Liver (tissue), 9 donors: ENCODE results near the gene NFIA. TPM values are rescaled to one million over a fixed set of nuclear protein-coding genes. Genes with fewer than 3 reads are reported as not detected.

Source experiments
- DNase-seq: peaks from one replicate; pipeline ENCODE4 v3.0.0-alpha.2; 2017; ENCODE audit warnings: low spot score
- H3K27ac ChIP-seq, 2 donors: one replicate each; pipeline ENCODE4 v1.7.0; 2013; ENCODE audit warnings: inconsistent platforms in 2 of 2, low read length in 2 of 2, control low read depth in 1 of 2, low read depth in 1 of 2, mild to moderate bottlenecking in 1 of 2
- H3K27me3 ChIP-seq, 4 donors: one replicate each; pipeline versions ENCODE4 v1.6.1 to v1.7.0; 2013; ENCODE audit warnings: low read length in 3 of 4, inconsistent platforms in 1 of 4, mild to moderate bottlenecking in 1 of 4, moderate library complexity in 1 of 4; ENCODE audit not compliant: control insufficient read depth in 4 of 4, insufficient read depth in 4 of 4
- H3K36me3 ChIP-seq, 4 donors: one replicate each; pipeline versions ENCODE4 v1.6.1 to v1.7.0; 2013; ENCODE audit warnings: low read length in 3 of 4, mild to moderate bottlenecking in 3 of 4, low read depth in 1 of 4, moderate library complexity in 1 of 4; ENCODE audit not compliant: control insufficient read depth in 4 of 4, insufficient read depth in 3 of 4
- H3K4me1 ChIP-seq, 4 donors: one replicate each; pipeline versions ENCODE4 v1.6.1 to v1.7.0; 2013; ENCODE audit warnings: low read length in 3 of 4, mild to moderate bottlenecking in 3 of 4, moderate library complexity in 1 of 4; ENCODE audit not compliant: control insufficient read depth in 4 of 4, insufficient read depth in 4 of 4
- H3K4me3 ChIP-seq, 3 donors: one replicate each; pipeline versions ENCODE4 v1.6.1 to v1.7.0; 2013; ENCODE audit warnings: low read length in 3 of 3, control low read depth in 1 of 3, low read depth in 1 of 3, mild to moderate bottlenecking in 1 of 3
- H3K9ac ChIP-seq, 2 donors: one replicate each; pipeline ENCODE4 v1.7.0; 2013; ENCODE audit warnings: low read length in 2 of 2, mild to moderate bottlenecking in 2 of 2, moderate library complexity in 2 of 2, control low read depth in 1 of 2, low read depth in 1 of 2
- H3K9me3 ChIP-seq, 4 donors: one replicate each; pipeline versions ENCODE4 v1.6.1 to v1.7.0; 2013; ENCODE audit warnings: low read length in 3 of 4; ENCODE audit not compliant: control insufficient read depth in 4 of 4
- EGR1 ChIP-seq, 2 donors: IDR thresholded peaks; 2 replicates each; pipeline ENCODE4 v1.6.1; 2016 to 2018; ENCODE audit warnings: antibody characterized with exemption in 2 of 2, low read depth in 2 of 2
- FOXA1 ChIP-seq: IDR thresholded peaks from 2 replicates; pipeline ENCODE4 v1.6.1; 2016; ENCODE audit warnings: antibody characterized with exemption
- FOXA2 ChIP-seq: IDR thresholded peaks from 2 replicates; pipeline ENCODE4 v1.6.1; 2016; ENCODE audit warnings: antibody characterized with exemption
- GABPA ChIP-seq, 2 donors: IDR thresholded peaks in 1 of 2; conservative IDR thresholded peaks in 1 of 2; 2 replicates each; pipeline ENCODE4 v1.6.1; 2016; ENCODE audit warnings: antibody characterized with exemption in 2 of 2, mild to moderate bottlenecking in 1 of 2, moderate library complexity in 1 of 2
- HNF4A ChIP-seq, 2 donors: conservative IDR thresholded peaks; 2 replicates each; pipeline ENCODE4 v1.6.1; 2016; ENCODE audit warnings: antibody characterized with exemption in 2 of 2, mild to moderate bottlenecking in 2 of 2
- HNF4G ChIP-seq: IDR thresholded peaks from 2 replicates; pipeline ENCODE4 v1.6.1; 2016; ENCODE audit warnings: antibody characterized with exemption
- JUND ChIP-seq, 2 donors: IDR thresholded peaks; 2 replicates each; pipeline ENCODE4 v1.6.1; 2016; ENCODE audit warnings: antibody characterized with exemption in 2 of 2
- MAX ChIP-seq: IDR thresholded peaks from 2 replicates; pipeline ENCODE4 v1.6.1; 2016; ENCODE audit warnings: antibody characterized with exemption
- NR2F2 ChIP-seq: IDR thresholded peaks from 2 replicates; pipeline ENCODE4 v1.6.1; 2016; ENCODE audit warnings: antibody characterized with exemption
- RAD21 ChIP-seq, 2 donors: IDR thresholded peaks; 2 replicates each; pipeline ENCODE4 v1.6.1; 2016; ENCODE audit warnings: antibody characterized with exemption in 2 of 2, mild to moderate bottlenecking in 2 of 2
- RXRA ChIP-seq, 2 donors: IDR thresholded peaks; 2 replicates each; pipeline ENCODE4 v1.6.1; 2017 to 2018; ENCODE audit warnings: antibody characterized with exemption in 2 of 2, mild to moderate bottlenecking in 1 of 2
- SP1 ChIP-seq: IDR thresholded peaks from 2 replicates; pipeline ENCODE4 v1.6.1; 2018; ENCODE audit warnings: antibody characterized with exemption, mild to moderate bottlenecking
- TAF1 ChIP-seq: conservative IDR thresholded peaks from 2 replicates; pipeline ENCODE4 v1.6.1; 2016; ENCODE audit warnings: antibody characterized with exemption, mild to moderate bottlenecking
- YY1 ChIP-seq: IDR thresholded peaks from 2 replicates; pipeline ENCODE4 v1.6.1; 2016; ENCODE audit warnings: antibody characterized with exemption, mild to moderate bottlenecking
- ZBTB33 ChIP-seq: IDR thresholded peaks from 2 replicates; pipeline ENCODE4 v1.6.1; 2016; ENCODE audit warnings: antibody characterized with exemption
- WGBS: extraction: QIAGEN DNeasy Blood & Tissue Kit; methylation state at CpG from one replicate; pipeline ENCODE4 v1.1.7; 2013; 5-methylcytosine and 5-hydroxymethylcytosine counted together
- polyA plus RNA-seq, 2 donors: library from polyadenylated mRNA; stranded (reverse) in 1 of 2; unstranded in 1 of 2; fragments of 200-250 nt in 1 of 2; fragments of >200 nt in 1 of 2; fragmentation: Nextera tagmentation in 1 of 2; extraction: Ambion mirVana in 1 of 2; gene quantifications; one replicate each; pipeline versions ENCODE4 v1.2.1 to v1.2.3, GENCODE V29; 2013 to 2015
- total RNA-seq, 2 donors: library from RNA; depleted of rRNA; stranded (reverse); fragments of >200 nt; gene quantifications; one replicate each; pipeline ENCODE4 v1.2.3, GENCODE V29; 2014
- TF ChIP-seq, protein P1 (sequence below): fragments of 150-350 bp; IDR thresholded peaks from 2 replicates; pipeline ENCODE4 v1.5.1; 2017; ENCODE audit warnings: improper control_type of control experiment, low read depth, low read length; ENCODE audit not compliant: missing input control
- TF ChIP-seq, protein P2 (sequence below): IDR thresholded peaks from 2 replicates; pipeline ENCODE4 v1.6.1; 2016; ENCODE audit warnings: antibody characterized with exemption, mild to moderate bottlenecking
- TF ChIP-seq, protein P3 (sequence below): IDR thresholded peaks from 2 replicates; pipeline ENCODE4 v1.6.1; 2016; ENCODE audit warnings: antibody characterized with exemption
- donor health status: healthy.
- donor health status: healthy.
- donor health status: healthy.
- donor health status: healthy.
- donor health status: healthy.

The NFIA gene
- total and polyA plus RNA-seq, 4 donors, result 6.8 to 53.7 (median 22.2) TPM

- Histone ChIP-seq H3K36me3 (no peaks in the 10 kb centered on the region), H3K9ac (no peak overlapping the region), H3K27me3 (no peaks in the 10 kb centered on the region), H3K4me1 (peaks cover 15 to 77% (median 65%) of the 10 kb centered on the region in 4 donors), H3K9me3 (no peaks in the 10 kb centered on the region), H3K4me3 (no peak overlapping the region), H3K27ac (peak overlapping the region; percentile 69 to 78)
- no peak for DNase-seq
- TF ChIP-seq FOXA2 (no peak), EGR1 (IDR thresholded peaks at IDR 0.05; ENCODE audit: low read depth in 2 of 2) (no peak), GABPA (IDR thresholded peaks at IDR 0.05 in 1 of 2, conservative IDR thresholded peaks at IDR 0.05 in 1 of 2) (no peak), FOXA1 (no peak), MAX (no peak), HNF4G (no peak), RXRA (IDR thresholded peaks at IDR 0.05) (no peak), RAD21 (IDR thresholded peaks at IDR 0.05) (no peak), HNF4A (conservative IDR thresholded peaks at IDR 0.05) (no peak), SP1 (no peak), TAF1 (no peak), YY1 (no peak), NR2F2 (no peak), ZBTB33 (no peak), JUND (IDR thresholded peaks at IDR 0.05) (no peak)
- TF ChIP-seq, protein P1, sequence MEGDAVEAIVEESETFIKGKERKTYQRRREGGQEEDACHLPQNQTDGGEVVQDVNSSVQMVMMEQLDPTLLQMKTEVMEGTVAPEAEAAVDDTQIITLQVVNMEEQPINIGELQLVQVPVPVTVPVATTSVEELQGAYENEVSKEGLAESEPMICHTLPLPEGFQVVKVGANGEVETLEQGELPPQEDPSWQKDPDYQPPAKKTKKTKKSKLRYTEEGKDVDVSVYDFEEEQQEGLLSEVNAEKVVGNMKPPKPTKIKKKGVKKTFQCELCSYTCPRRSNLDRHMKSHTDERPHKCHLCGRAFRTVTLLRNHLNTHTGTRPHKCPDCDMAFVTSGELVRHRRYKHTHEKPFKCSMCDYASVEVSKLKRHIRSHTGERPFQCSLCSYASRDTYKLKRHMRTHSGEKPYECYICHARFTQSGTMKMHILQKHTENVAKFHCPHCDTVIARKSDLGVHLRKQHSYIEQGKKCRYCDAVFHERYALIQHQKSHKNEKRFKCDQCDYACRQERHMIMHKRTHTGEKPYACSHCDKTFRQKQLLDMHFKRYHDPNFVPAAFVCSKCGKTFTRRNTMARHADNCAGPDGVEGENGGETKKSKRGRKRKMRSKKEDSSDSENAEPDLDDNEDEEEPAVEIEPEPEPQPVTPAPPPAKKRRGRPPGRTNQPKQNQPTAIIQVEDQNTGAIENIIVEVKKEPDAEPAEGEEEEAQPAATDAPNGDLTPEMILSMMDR, result no peak
- TF ChIP-seq, protein P2, sequence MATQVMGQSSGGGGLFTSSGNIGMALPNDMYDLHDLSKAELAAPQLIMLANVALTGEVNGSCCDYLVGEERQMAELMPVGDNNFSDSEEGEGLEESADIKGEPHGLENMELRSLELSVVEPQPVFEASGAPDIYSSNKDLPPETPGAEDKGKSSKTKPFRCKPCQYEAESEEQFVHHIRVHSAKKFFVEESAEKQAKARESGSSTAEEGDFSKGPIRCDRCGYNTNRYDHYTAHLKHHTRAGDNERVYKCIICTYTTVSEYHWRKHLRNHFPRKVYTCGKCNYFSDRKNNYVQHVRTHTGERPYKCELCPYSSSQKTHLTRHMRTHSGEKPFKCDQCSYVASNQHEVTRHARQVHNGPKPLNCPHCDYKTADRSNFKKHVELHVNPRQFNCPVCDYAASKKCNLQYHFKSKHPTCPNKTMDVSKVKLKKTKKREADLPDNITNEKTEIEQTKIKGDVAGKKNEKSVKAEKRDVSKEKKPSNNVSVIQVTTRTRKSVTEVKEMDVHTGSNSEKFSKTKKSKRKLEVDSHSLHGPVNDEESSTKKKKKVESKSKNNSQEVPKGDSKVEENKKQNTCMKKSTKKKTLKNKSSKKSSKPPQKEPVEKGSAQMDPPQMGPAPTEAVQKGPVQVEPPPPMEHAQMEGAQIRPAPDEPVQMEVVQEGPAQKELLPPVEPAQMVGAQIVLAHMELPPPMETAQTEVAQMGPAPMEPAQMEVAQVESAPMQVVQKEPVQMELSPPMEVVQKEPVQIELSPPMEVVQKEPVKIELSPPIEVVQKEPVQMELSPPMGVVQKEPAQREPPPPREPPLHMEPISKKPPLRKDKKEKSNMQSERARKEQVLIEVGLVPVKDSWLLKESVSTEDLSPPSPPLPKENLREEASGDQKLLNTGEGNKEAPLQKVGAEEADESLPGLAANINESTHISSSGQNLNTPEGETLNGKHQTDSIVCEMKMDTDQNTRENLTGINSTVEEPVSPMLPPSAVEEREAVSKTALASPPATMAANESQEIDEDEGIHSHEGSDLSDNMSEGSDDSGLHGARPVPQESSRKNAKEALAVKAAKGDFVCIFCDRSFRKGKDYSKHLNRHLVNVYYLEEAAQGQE, result no peak
- TF ChIP-seq, protein P3, sequence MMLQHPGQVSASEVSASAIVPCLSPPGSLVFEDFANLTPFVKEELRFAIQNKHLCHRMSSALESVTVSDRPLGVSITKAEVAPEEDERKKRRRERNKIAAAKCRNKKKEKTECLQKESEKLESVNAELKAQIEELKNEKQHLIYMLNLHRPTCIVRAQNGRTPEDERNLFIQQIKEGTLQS, result no peak
Measured at GRCh38 chr1:61121631-61122030, 39.3 kb downstream of the NFIA start.

DNA sequence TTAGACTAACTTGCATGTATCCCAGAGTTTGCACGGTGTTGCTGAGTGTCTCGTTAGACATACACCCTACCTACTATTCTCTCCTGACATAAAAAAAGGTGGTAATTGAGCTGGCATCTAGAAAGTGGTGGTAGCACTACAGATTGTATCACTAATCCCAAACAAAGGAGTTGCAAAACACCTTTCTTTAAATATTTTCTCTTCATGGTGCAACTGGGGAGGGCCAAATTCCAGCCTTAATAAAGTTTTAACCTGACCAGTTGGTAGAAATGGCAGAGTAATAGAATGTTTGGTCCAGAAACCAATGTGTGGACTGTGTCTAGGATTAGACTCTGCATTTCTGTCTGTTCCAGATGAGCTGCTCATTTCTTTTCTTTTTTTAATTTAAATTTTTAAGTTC lies 40.0 kb downstream of the NFIA start:
- Histone ChIP-seq H3K27ac (peak overlapping the region; percentile 69 to 78), H3K36me3 (no peaks in the 10 kb centered on the region), H3K4me1 (peaks cover 15 to 74% (median 62%) of the 10 kb centered on the region in 4 donors), H3K27me3 (no peaks in the 10 kb centered on the region), H3K9me3 (no peaks in the 10 kb centered on the region), H3K9ac (peak overlapping the region in 1 of 2 donors; percentile 11), H3K4me3 (no peak overlapping the region)
- 37% methylated on average over 2 of the region's 2 CpGs for WGBS
- no peak for DNase-seq
- peak; percentile 58 to 64 for TF ChIP-seq RAD21 (IDR thresholded peaks at IDR 0.05)
- TF ChIP-seq JUND (IDR thresholded peaks at IDR 0.05), result peak in 1 of 2 donors; percentile 50
- TF ChIP-seq YY1, result peak; percentile 92
- no peak for TF ChIP-seq FOXA2
- TF ChIP-seq, protein P3, result peak; percentile 49
- no peak for TF ChIP-seq EGR1 (IDR thresholded peaks at IDR 0.05; ENCODE audit: low read depth in 2 of 2)
- no peak for TF ChIP-seq GABPA (IDR thresholded peaks at IDR 0.05 in 1 of 2, conservative IDR thresholded peaks at IDR 0.05 in 1 of 2)
- TF ChIP-seq MAX, result peak; percentile 65
- TF ChIP-seq RXRA (IDR thresholded peaks at IDR 0.05), result peak; percentile 76 to 78
- TF ChIP-seq, protein P2, result peak; percentile 75
- peak; percentile 38 for TF ChIP-seq TAF1
- no peak for TF ChIP-seq NR2F2
- TF ChIP-seq HNF4G, result peak; percentile 48
